GM21717 (cell line): Measurements from ENCODE around the gene NCAPD3.
"Not testable (repeated sequence)": the region's sequence is repeated elsewhere in the genome, so short reads cannot be mapped to it uniquely, and the experiment has no call there.

Experiments used
- ATAC-seq: cut with Tn5 transposase; IDR thresholded peaks from one replicate; pipeline ENCODE4 v1.9.1; 2021; ENCODE audit warnings: mild to moderate bottlenecking, moderate library complexity; ENCODE audit not compliant: unreplicated experiment

The NCAPD3 gene

GRCh38 chr11:134140961-134141490 is 82.7 kb downstream of the NCAPD3 start:
- no peak for ATAC-seq

GRCh38 chr11:134139873-134140331 is 83.9 kb downstream of the NCAPD3 start:
- peak; percentile 77 for ATAC-seq

- no peak for ATAC-seq
Measured at GRCh38 chr11:134139303-134139872, 84.4 kb downstream of the NCAPD3 start.

GRCh38 chr11:134138376-134138775 is 85.4 kb downstream of the NCAPD3 start:
- ATAC-seq, result no peak

- no peak for ATAC-seq
Measured at GRCh38 chr11:134134167-134134566, 89.6 kb downstream of the NCAPD3 start.

GRCh38 chr11:134132808-134133207 is 91.0 kb downstream of the NCAPD3 start:
- no peak for ATAC-seq

GRCh38 chr11:134131628-134132244 is 92.0 kb downstream of the NCAPD3 start:
- no peak for ATAC-seq

- ATAC-seq, result no peak
Measured at GRCh38 chr11:134126217-134126822, 97.4 kb downstream of the NCAPD3 start.

- ATAC-seq, result no peak
Measured at GRCh38 chr11:134125507-134125906, 98.3 kb downstream of the NCAPD3 start.

GRCh38 chr11:134124660-134125451 is 98.9 kb downstream of the NCAPD3 start:
- no peak for ATAC-seq

GRCh38 chr11:134120921-134121526 is 102.7 kb downstream of the NCAPD3 start:
- no peak for ATAC-seq

GRCh38 chr11:134120143-134120850 is 103.5 kb downstream of the NCAPD3 start:
- no peak for ATAC-seq

GRCh38 chr11:134119094-134119493 is 104.7 kb downstream of the NCAPD3 start:
- no peak for ATAC-seq

GRCh38 chr11:134118006-134118405 is 105.8 kb downstream of the NCAPD3 start:
- no peak for ATAC-seq

GRCh38 chr11:134116210-134116609 is 107.6 kb downstream of the NCAPD3 start:
- no peak for ATAC-seq

- not testable (repeated sequence) for ATAC-seq
Measured at GRCh38 chr11:134113787-134114186, 110.0 kb downstream of the NCAPD3 start.

- no peak for ATAC-seq
Measured at GRCh38 chr11:134110252-134110815, 113.4 kb downstream of the NCAPD3 start.
